Renal cortical epithelial cell (primary cell): ENCODE data around the gene PSMC5. TPM values are rescaled to one million over a fixed set of nuclear protein-coding genes. Genes with fewer than 3 reads are reported as not detected.
"Not testable (repeated sequence)": the region's sequence is repeated elsewhere in the genome, so short reads cannot be mapped to it uniquely, and the experiment has no call there.

Experiments used
- DNase-seq: peaks from one replicate; pipeline ENCODE4 v3.0.0-alpha.2; 2011; ENCODE audit warnings: low read depth
- total RNA-seq: library from RNA; depleted of rRNA; stranded (reverse); fragments of >200 nt; gene quantifications from 2 replicates; pipeline ENCODE4 v1.2.3, GENCODE V29; 2014

PSMC5 gene
- total RNA-seq, 1 donor from 2014 or later = 132 TPM

DNA sequence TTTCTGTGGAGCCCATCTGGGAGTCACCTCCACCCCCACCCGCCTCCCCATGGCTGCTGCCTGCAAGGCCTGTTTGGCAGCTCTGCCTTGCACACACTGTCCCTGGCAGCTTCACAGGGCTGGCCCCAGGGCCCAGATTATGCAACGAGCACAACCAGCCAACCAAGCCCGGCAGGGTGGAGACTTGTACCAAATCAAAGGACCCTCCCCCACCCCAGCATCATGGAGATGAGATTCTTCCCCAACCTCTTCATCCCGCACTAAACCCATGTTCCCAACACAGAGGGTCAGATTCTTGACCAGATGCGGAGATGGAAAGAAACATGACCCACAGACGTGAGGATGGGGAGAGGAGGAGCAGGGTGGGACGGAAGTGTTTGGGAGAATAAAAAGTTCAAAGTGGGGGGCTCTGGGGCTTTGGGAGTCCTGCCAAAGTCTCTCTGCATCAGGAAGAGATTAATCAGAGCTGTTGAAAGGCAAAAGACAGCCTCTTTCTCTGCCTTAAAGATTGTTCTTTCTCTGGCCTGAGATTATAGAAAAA, 11.5 kb downstream of the PSMC5 start:
- peak; percentile 44 for DNase-seq

DNA sequence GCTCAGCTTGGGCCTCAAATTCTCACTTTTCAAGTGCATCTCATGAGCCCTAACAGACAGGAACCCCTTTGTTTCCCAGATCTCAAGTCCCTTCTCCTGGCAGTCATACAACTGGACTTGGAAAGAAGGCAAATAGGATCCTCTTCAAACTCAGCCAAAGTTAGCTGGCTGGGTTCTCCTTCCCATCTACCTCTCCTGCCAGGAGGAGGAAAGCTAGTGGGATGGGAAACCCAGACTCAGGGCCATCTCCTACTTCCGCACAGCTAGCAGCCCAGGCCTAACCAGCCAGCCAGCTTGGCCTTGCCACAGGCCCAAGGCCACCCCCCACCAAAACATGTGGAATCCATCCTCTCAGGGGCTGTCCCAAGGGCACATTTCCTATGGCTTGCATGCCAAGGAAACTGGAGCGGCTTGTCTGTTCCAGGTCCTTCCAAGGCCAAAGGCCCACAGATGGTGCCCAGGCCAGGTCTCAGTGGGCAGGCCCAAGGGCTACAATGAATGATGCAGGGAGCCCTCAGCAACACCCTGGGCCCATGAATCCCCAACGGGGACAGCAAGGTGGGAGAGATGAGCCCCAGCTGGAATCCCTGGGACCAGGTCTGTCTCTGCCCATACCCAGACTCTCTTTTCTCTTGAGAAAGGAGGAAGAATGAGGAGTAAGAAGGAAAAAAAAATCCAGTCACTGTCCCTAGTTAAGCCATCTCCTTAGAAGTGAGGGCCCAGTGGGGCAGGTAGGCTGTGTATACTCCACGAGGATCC, 13.5 kb downstream of the PSMC5 start:
- no peak for DNase-seq

DNA sequence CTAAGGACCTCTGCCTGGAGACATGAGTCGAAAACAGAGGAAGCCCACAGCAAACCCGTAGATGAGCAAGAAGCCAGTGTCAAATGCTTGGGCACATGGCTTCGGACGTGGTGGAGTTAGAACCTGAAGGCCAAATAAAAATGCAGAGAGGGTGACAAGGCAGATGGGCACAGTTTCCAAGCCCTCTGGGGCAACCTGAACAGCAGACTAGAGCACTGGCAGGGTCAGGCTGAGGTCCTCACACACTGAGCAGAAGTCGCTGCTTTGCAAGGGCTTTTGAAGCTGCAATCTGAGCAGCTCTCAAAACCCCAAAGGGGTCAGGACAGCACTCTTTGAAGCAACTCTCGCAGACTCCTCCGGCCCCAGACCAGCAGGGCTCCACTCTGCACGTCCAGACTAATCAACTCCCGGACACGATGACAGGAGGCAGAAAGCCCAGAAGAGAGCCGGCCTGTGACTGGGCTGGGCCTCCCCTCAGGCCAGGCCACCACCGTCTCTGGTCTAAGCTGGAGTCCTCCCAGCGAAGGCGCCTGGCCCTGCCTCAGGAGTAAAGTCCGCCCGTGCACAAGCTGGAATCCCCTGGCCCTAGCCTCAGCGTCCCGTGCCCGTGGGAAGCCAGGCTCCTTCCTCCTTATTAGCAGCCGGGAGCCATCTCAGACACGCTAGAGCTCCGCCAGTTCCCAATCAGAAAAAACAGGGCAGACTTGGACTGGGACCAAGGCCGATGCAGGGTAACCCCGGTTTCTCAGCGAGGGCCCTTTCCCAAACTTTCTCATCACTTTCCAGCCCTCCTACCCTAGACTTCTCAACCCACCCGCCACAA, 14.3 kb downstream of the PSMC5 start:
- DNase-seq = no peak

DNA sequence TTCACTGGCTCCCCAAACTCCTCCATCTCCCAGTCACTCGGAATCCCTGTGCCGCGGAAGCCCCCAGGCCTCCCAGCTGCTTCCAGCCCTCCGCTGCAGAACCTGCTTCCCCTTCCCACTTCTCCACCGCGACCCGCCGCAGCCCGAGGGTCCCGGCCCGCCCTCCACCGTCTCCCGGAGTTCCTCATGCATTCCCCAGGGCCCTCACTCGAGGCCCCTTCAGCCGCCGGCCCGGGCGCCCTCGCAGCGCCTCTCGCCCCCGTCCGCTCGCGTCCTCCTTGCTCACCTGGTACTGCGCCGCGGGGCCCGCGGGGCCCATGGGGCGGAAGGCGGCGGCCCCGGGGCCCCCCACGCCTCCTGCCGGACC, 14.9 kb downstream of the PSMC5 start:
- DNase-seq = no peak

DNA sequence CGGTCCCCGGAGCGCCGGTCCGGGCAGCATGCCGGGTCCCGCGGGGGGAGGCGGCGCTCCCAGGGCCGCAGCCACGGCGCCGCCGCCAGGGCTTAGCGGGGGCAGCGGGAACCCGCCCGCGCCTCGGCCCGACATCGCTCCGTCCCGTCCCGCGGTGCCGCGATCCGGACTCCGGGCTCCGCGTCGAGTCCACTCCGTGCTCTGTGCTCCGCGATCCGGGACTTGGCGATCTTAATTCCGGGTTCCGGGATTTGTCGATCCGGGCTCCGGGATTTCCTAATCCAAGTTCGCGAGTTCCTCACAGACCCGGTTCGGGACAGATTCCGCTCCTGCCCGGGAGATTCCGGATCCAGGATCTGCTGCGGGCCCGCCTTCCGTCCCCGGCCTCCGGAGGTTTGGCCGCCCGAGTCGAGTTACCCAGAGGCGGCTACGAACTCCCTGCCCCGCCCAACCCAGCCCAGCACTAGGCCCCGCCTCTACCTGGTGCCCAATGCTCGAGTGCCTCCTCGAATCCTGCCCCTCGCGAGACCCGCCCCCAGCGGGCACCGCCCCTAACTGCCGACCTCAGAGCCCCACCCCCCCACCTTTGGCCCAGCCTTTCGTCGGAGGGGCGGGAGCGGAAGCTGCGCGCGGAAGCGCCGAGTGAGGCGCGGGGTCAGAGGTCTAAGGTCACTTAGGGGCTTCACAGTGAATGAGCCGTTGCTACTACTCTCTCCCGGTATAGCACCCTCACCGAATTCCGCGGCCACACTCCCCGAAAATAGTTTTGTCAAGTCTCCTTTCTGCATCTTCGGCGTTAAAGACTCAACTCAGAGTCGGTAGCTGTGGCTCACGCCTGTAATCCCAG, 15.5 kb downstream of the PSMC5 start, which contains the start of gene SMARCD2:
TSS of gene SMARCD2 (minus strand) at position 146 of the 847 bp plus-strand sequence. CDS start at position 135, 11 bp downstream.
- peak; percentile 92 for DNase-seq

DNA sequence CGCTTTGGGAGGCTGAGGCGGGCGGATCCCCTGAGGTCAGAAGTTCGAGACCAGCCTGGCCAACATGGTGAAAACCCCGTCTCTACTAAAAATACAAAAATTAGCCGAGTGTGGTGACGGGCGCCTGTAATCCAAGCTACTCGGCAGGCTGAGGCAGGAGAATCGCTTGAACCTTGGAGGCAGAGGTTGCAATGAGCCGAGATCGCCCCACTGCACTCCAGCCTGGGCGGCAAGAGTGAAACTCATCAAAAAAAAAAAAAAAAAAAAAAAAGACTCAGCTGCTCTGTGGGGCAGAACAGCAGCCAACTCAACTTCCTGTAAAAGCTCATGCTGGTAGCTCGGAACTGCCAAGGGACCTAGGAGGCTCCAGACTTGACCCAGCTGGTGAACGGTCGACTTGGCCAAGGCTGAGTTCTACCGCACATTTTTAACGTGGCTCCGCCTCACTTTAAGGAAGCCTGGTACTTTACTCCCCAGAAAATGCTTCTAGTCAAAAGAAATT, 16.2 kb downstream of the PSMC5 start:
- peak; percentile 76 for DNase-seq

DNA sequence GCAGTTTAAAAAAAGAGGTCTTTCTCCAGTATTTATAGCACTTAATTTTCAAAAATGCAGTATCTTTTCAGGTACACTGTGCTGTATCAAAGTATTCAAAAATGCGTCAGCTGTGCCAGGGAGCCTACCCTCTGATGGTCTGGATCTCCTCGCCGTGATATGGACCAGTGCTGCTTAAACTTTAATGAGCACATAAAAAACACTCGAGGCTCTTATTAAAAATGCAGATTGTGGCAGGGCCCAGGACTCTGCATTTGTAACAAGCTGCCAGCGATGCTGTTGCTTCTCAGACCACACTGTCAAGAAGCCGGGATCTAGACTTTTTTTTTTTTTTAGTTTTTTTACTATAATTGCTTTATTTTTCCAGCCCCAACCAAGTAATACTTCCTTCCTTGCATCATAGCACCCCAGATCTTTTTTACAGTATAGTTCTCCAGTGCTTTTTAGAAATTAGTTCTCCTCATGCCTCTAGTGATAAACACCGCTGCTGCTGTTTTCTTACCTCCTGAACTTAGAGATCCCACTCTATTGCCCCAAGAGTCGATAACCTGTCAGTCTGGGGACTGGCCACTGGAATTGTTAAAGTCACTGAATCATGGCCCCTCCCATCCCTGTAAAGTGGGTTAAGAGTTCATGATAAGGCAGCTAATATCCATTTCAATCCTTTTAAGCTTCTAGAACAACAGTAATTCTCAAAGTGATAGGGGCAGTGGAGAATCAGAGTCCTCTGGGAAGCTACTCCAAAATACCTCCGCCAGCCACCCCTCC, 16.9 kb downstream of the PSMC5 start:
- DNase-seq = no peak

DNA sequence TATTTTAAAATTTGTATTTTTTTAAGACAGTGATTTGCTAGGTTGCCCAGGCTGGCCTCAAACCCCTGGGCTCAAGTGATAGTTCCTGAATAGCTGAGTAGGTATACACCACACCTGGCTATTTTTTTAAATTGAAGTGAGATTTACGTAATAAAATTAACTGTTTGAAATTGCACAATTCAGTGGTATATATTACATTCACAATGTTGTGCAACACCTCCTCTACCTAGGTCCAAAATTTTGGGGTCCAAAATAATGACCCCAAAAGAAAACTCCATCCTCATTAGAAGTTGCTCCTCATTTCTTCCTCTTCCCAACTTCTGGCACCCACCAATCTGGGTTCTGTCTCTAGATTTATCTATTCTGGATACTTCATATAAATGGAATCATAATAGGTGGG, 18.3 kb downstream of the PSMC5 start:
- no peak for DNase-seq

DNA sequence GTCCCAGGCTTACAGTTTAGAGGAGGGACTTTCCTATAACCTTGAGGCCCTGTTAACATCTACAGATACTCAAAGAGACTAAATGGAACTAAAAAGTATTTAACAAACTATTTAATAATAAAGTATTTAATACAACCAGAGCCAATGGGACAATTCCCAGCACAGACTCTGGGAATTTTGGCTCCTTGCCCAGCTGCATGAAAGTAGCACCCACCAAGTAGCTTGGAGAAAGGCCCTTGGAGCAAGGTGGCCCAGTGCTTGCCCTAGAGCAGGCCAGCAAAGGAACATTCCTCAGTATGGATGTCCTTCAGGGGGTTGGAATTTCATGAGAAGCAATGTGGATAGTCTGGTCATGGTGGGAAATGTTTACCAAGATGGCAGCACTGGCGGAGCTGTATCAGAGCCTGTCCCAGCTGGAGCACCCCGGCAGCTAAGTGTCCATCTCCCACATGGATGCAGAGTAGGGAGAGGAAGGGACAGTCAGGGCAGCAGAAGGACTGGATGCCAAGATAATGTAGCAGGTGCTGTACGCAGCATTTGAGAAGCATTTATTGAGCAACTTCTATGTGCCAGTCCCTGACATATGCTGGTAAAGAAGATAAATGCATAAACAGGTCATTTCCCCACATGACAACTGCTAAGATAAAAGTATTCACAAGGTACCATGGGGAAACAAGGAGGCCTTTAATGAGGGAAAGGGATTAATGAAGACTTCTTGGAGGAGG, 20.5 kb downstream of the PSMC5 start:
- no peak for DNase-seq

DNA sequence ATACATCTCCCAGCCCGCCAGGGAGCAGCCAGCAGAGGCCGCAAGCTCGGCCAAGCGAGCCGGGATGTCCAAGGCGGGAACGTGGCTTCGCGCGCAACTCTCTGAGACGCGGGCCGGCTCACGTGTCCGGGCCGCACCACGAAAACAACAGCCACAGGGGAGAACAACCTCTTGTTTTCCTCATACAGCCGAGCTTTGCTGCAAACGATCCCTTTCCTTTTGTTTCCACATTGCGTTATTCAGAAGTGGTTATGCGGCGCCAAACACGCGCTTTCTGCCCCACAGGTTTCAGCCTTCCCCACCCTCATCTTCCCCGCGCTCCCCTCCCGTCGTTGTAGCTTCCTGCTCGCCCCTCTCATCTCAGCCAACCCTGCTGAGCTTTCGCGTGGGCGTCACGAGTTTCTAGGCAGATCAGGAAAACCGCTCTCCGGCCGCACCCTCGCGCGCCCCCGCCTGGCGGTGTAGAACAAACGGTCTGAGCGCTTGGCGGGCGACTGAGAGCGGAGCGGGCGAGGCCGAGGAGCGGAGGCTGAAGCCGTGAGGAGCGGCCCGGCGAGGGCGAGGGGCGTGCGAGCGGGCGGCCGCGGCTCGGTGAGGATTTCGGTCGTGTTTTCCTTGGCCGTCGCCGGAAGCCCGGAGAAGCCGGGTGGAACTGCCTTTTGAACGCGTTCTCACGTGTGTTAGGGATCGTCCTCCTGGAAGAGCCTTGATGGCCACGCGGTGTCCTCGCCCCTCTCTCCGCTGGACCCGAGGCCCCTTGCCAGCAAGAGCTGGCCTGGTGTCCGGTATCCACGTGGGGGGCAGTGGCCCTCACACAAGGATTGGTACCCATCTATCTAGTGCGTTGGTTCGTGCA, 21.8 kb downstream of the PSMC5 start:
- DNase-seq = peak; percentile 79

DNA sequence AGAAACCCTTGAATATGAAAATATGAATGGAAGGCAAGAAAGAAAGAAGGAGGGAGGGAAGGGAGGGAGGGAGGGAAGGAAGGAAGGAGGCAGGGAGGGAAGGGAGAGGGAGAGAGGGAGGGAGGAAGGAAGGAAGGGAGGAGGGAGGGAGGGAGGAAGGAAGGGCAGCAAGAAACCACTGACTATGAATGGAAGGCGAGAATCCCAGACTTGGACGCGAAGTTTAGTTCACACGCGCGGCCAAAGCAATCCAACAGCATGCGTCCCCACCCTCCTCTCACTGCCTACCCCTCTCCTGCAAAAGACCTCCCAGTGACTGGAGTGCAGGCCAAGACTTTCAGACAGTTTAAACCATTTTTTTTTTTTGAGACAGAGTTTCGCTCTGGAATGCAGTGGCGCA, 23.2 kb downstream of the PSMC5 start:
- no peak for DNase-seq

DNA sequence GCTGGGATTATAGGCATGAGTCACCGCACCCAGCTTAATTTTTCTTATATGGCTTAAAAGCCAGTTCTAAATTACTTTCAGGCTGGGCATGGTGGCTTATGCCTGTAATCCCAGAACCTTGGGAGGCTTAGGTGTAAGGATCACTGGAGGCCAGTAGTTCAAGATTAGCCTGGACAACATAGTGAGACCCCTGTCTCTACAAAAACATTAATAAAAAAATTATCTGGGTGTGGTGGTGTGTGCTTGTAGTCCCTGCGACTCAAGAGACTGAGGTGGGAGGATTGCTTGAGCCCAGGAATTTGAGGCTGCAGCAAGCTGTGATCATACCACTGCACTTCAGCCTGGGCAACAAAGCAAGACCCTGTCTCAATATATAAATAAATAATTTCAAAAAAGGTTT, 26.0 kb downstream of the PSMC5 start:
- no peak for DNase-seq

DNA sequence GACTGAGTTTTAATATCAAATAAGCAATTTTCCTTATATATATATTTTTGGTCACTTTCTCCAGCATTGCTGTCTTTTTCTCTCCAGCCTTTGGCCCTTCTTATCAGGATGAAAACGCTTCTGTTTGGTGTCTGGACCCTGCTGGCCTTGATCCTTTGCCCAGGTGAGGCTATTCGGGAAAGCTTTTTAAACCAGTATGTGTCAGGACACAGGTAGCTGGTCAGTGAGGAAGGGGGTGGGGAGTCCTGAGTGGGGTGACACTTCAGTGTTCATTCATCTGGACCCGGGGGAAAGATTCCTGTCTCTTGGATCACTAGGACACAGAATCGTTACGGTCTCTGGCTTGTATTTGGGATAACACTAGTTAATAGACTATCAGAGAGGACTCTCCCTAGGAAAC, 27.5 kb downstream of the PSMC5 start:
- DNase-seq = no peak

DNA sequence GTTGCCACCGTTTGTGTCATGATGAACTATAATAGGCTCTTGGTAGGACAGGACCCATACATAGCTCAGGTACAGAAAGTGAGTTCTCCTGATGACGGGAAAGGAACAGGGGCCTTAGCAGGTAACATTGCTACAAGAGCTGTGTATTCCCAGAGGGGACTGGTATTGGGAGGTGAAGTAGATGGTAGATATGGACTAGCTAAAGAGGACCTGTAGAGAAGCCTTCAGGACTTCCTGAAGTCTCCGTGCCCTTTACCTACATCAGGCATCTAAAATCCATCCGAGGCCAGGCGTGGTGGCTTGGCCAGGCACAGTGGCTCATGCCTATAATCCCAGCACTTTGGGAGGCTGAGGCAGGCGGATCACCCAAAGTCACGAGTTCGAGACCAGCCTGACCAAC, 28.0 kb downstream of the PSMC5 start:
- DNase-seq = no peak

DNA sequence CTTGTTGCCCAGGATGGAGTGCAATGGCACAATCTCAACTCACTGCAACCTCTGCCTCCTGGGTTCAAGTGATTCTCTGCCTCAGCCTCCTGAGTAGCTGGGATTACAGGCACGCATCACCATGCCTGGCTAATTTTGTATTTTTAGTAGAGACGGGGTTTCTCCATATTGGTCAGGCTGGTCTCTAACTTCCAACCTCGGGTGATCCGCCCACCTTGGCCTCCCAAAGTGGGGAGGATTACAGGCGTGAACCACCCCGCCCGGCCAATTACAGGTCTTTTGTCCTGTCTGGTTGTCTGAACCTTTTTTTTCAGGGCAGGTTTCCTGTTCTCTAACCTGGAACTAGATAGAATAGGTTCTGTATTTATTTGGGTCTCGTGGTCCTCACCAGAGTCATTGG, 29.2 kb downstream of the PSMC5 start:
- DNase-seq = not testable (repeated sequence)

DNA sequence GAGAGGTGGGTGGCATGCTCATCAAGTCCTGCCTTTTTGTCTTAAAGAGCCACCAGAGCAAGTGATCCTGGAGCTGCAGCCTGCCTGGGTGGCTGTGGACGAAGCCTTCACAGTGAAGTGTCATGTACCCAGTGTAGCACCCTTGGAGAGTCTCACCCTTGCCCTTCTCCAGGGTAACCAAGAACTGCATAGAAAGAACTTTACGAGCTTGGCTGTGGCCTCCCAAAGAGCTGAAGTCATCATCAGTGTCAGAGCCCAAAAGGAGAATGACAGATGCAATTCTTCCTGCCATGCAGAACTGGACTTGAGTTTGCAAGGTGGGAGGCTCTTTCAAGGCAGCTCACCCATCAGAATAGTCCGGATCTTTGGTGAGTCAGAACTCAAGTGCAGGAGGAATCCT, 32.0 kb downstream of the PSMC5 start:
- no peak for DNase-seq

DNA sequence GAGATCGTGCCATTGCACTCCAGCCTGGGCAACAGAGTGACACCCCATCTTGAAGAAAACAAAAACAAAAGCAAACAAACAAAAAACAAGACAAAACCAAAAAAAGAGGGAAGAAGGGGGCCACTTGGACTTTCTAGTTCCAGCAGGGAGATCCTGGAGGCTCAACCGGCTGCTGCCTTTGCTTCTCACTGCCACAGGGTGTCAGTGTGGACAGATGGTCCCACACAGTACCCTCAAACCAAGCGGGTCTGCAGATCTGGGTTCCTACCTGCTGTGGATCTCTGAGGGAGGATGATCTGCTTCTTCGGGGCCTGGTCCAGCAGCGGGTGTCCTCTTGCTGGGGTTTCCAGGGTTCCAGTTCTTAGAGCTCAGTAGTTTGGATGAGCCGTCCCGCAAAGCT, 39.4 kb downstream of the PSMC5 start:
- DNase-seq = not testable (repeated sequence)

DNA sequence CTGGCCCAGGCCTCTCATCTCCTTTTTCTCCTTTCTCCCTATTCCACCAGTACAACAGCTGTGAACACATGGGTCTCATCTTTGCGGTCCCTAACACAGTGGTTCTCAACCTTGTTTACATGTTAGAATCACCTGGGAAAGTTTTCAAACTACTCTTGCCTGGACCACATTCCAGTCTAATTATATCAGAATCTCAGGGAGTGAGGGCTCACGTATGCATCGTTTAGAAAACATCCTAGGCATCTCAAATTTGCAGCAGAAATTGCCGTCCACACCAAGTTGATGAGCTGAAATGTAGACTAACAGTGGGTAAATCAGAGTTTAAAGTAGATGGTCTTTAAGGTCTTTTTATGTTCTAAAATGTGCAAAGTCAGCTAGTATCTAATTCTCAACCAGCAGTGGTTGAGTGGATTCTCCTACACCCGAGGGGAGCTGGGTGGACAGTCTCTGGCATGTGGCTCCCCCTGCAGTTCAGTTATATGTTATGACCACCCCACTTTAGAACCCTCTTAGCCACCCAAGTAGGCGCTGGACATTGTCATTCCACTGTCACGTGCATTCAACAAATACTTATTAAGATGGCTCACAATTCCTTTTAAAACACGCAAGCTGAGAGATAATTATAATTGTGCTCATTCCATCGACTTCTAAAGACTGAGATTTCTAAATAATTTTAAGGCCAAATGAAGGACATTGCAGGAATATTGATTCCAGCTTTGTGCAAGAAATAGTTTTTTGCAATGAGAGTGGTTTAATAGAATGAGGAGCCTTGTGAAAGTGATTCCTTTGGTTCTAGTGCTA, 42.5 kb downstream of the PSMC5 start:
- peak; percentile 43 for DNase-seq

DNA sequence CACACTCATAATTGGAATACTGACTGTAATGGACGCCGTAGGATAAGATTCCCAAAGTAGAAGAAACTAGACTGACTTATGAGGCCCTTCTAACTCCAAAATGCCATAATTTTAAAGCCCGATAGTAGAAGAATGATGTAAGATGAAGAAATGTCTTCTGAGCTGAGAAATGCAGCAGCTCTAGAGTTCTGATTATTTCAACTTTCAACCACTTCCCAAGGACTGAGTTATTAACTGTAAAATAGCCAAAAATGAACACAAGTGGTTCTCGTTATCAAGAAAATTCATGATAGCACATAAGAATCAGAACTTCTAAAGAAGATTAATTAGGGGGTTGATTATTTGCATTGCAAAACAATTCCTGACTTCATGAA, 43.0 kb downstream of the PSMC5 start:
- not testable (repeated sequence) for DNase-seq
